B cell (primary cell): Measurements from ENCODE around the gene TMOD1. TPM values are rescaled to one million over a fixed set of nuclear protein-coding genes. Genes with fewer than 3 reads are reported as not detected.

Experiments
- ATAC-seq: fragments of 200-7000 bp; cut with Tn5 transposase; one replicate; pipeline ENCODE4 v1.10.0; 2021; ENCODE audit warnings: low read depth, mild to moderate bottlenecking, moderate number of reproducible peaks, moderate library complexity
- CTCF ChIA-PET: fragments of 350-600 bp; sonication (Branson Sonifier 250); formaldehyde crosslinking; loops from one replicate; lab custom pipeline; 2021; ENCODE audit warnings: antibody characterized with exemption, inconsistent platforms; lab: Charles Lee
- POLR2A ChIA-PET: fragments of 350-600 bp; sonication (Branson Sonifier 250); formaldehyde crosslinking; loops from one replicate; lab custom pipeline; 2021; ENCODE audit warnings: antibody characterized with exemption; lab: Charles Lee
- DNase-seq: peaks from one replicate; pipeline ENCODE4 v3.0.0; 2013
- H2AFZ ChIP-seq: 2 replicates; pipeline ENCODE4 v1.6.1; 2012; ENCODE audit warnings: mild to moderate bottlenecking, low read depth, low read length; ENCODE audit not compliant: insufficient read depth, poor library complexity, severe bottlenecking
- H3K27ac ChIP-seq, 2 donors: 1 replicate in 1 of 2; 2 replicates in 1 of 2; pipeline ENCODE4 v1.5.1; 2012 to 2013; ENCODE audit warnings: low read length in 2 of 2, mild to moderate bottlenecking in 2 of 2, moderate library complexity in 1 of 2
- H3K27me3 ChIP-seq, 4 experiments: fragments of 200-600 bp in 1 of 4; sonication (generic) in 1 of 4; replicated peaks in 1 of 4; 1 replicate in 2 of 4; 2 replicates in 2 of 4; pipeline versions ENCODE4 v1.6.1 to v1.7.0; 2013 to 2016; ENCODE audit warnings: low read length in 3 of 4, mild to moderate bottlenecking in 2 of 4, mixed read lengths in 1 of 4, moderate library complexity in 1 of 4; ENCODE audit not compliant: insufficient read depth in 4 of 4, control insufficient read depth in 3 of 4; ENCODE audit errors: control extremely low read depth in 1 of 4
- H3K36me3 ChIP-seq, 2 experiments: replicated peaks in 1 of 2; 1 replicate in 1 of 2; 2 replicates in 1 of 2; pipeline versions ENCODE4 v1.6.1 to v1.7.1; 2013; ENCODE audit warnings: low read length in 1 of 2; ENCODE audit not compliant: insufficient read depth in 2 of 2, control insufficient read depth in 1 of 2; ENCODE audit errors: control extremely low read depth in 1 of 2, extremely low read depth in 1 of 2
- H3K4me1 ChIP-seq, 2 donors: fragments of 200-600 bp in 1 of 2; sonication (generic) in 1 of 2; 1 replicate in 1 of 2; 2 replicates in 1 of 2; pipeline versions ENCODE4 v1.5.1 to v1.6.1; 2013 to 2017; ENCODE audit warnings: low read length in 2 of 2; ENCODE audit not compliant: control insufficient read depth in 2 of 2, insufficient read depth in 2 of 2
- H3K4me2 ChIP-seq: replicated peaks from 2 replicates; pipeline ENCODE3; 2012; ENCODE audit warnings: mild to moderate bottlenecking, low read depth, low read length; ENCODE audit not compliant: poor library complexity, severe bottlenecking
- H3K4me3 ChIP-seq, 5 experiments: fragments of 200-600 bp in 1 of 5; sonication (generic) in 1 of 5; 1 replicate in 3 of 5; 2 replicates in 2 of 5; pipeline versions ENCODE4 v1.5.1 to v1.7.0; 2011 to 2016; ENCODE audit warnings: low read length in 4 of 5, mild to moderate bottlenecking in 4 of 5, low read depth in 2 of 5, control low read depth in 1 of 5, moderate library complexity in 1 of 5; ENCODE audit not compliant: insufficient read depth in 1 of 5; ENCODE audit errors: control extremely low read depth in 1 of 5, extremely low read depth in 1 of 5
- H3K79me2 ChIP-seq: fragments of 200-600 bp; sonication (generic); one replicate; pipeline ENCODE4 v1.6.0; 2016; ENCODE audit warnings: low read length; ENCODE audit not compliant: control insufficient read depth, insufficient read depth
- H3K9ac ChIP-seq: fragments of 200-600 bp; sonication (generic); 2 replicates; pipeline ENCODE4 v1.6.1; 2017; ENCODE audit warnings: mild to moderate bottlenecking, low read length, moderate library complexity
- H3K9me3 ChIP-seq, 3 donors: one replicate each; pipeline versions ENCODE4 v1.6.1 to v1.7.1; 2013; ENCODE audit warnings: low read length in 2 of 3; ENCODE audit not compliant: control insufficient read depth in 2 of 3, insufficient read depth in 1 of 3; ENCODE audit errors: control extremely low read depth in 1 of 3
- H4K20me1 ChIP-seq: 2 replicates; pipeline ENCODE4 v1.6.0; 2012; ENCODE audit warnings: mild to moderate bottlenecking, low read length; ENCODE audit not compliant: insufficient read depth, control insufficient read depth, poor library complexity, severe bottlenecking
- H3K27ac Mint-ChIP-seq: one replicate; pipeline ENCODE4 v1.8.0; 2021; ENCODE audit warnings: mixed read lengths
- H3K27me3 Mint-ChIP-seq: one replicate; pipeline ENCODE4 v1.8.0; 2021; ENCODE audit warnings: mixed read lengths
- H3K4me1 Mint-ChIP-seq: one replicate; pipeline ENCODE4 v1.8.0; 2021; ENCODE audit warnings: mixed read lengths
- H3K4me3 Mint-ChIP-seq: one replicate; pipeline ENCODE4 v1.8.0; 2021; ENCODE audit warnings: mixed read lengths
- H3K9me3 Mint-ChIP-seq: one replicate; pipeline ENCODE4 v1.8.0; 2022; ENCODE audit warnings: mixed read lengths; ENCODE audit not compliant: insufficient read depth
- EZH2 ChIP-seq: IDR thresholded peaks from 2 replicates; pipeline ENCODE4 v1.6.1; 2012; ENCODE audit warnings: borderline replicate concordance, low read depth, mild to moderate bottlenecking, moderate library complexity, low read length; ENCODE audit not compliant: insufficient read depth, poor library complexity, severe bottlenecking
- WGBS: methylation state at CpG from one replicate; pipeline ENCODE4 v1.1.5; 2013; ENCODE audit warnings: missing lambda C conversion rate; ENCODE audit not compliant: insufficient coverage; 5-methylcytosine and 5-hydroxymethylcytosine counted together
- intact Hi-C: fragments of 100-400 bp; cut with micrococcal nuclease; formaldehyde crosslinking; loops from one replicate; pipeline ENCODE4 v1.10.0; 2022
- polyA plus RNA-seq: library from polyadenylated mRNA; depleted of rRNA; stranded (reverse); fragments of >200 nt; gene quantifications from 2 replicates; pipeline ENCODE4 v1.2.3, GENCODE V29; 2012
- total RNA-seq, 2 donors: library from RNA; stranded (reverse); fragments of 120-200 nt in 1 of 2; gene quantifications; 1 replicate in 1 of 2; 2 replicates in 1 of 2; pipeline versions ENCODE4 v1.2.3 to v1.2.4, GENCODE V29; 2013 to 2022
- TF ChIP-seq, protein P1 (sequence below): fragments of 200-600 bp; IDR thresholded peaks from one replicate; pipeline ENCODE4 v1.8.0; 2022; ENCODE audit warnings: antibody characterized with exemption, mild to moderate bottlenecking

Gene TMOD1
- total and polyA plus RNA-seq, 2 donors (not counting 1 experiment from before 2014, with no cell fraction given) = 0.30 to 2.5 TPM

DNA sequence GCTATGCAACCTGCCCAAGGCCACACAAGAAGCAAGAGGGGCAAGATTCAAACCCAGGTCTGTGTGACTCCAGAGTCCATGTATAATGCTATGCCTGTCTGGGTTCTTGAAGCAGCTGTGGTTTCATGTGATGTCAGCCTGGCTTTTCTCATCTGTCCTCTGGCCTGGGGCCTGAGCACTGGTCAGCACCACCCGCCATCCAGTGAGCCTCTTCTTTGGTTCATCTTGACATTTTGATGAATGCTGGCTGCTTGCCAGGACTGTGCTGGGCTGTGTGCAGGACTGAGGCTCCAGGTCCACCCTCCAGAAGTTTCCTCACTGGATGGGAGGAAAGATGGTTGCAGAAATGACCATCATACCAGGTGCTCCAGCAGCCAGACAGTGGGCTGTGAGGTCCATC lies 70.2 kb downstream of the TMOD1 start:
- WGBS = 100% methylated on average over 1 of the region's 1 CpG

DNA sequence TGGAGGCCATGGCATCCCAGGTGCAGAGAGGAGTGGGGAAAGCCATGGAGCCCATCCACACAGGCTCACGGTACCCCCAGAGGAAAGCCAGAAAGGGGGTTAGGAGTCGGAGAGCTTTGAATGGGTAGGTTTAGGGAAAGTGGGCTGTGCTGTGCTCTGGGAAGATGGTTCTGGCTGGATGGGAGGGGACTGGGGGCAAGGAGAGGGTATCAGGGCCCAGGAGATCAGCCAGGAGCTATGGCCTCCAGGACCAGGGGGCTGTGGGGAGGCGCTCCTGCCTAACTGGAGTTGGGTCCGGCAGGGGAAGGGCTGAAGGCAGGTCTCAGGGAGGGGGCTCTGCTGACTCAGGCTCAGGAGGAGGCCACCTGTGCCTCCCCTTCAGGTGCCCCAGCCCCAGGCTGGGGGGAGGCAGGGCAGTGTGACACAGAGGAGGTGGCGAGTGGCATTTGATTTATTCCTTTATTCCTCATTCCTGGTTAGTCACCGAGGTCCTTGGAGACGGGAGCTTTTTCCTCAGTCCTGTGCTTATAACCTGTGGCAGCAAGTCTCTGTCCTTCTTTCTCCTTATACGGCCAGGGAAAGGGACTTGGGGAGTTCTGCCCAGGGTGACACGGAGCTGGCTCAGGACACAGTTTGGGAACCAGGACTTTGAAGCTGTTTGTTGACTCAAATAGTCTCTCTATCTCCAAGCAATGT lies 70.9 kb downstream of the TMOD1 start:
- DNase-seq = no peak
- no peak overlapping the region for H3K4me3 Mint-ChIP-seq
- Histone ChIP-seq H3K4me1 (peaks cover 0 to 5% of the 10 kb centered on the region in 2 donors), H3K4me3 (no peak overlapping the region), H3K4me2 (no peak overlapping the region), H3K27ac (no peak overlapping the region), H4K20me1 (no peaks in the 10 kb centered on the region), H3K27me3 (peaks cover 0 to 2% (median 0%) of the 10 kb centered on the region in 4 experiments), H3K9me3 (no peaks in the 10 kb centered on the region), H3K9ac (no peak overlapping the region), H3K79me2 (no peaks in the 10 kb centered on the region), H3K36me3 (no peaks in the 10 kb centered on the region), H2AFZ (no peak overlapping the region)
- H3K4me1 Mint-ChIP-seq = peaks cover 17% of the 10 kb centered on the region
- no peak for TF ChIP-seq EZH2
- TF ChIP-seq, protein P1, sequence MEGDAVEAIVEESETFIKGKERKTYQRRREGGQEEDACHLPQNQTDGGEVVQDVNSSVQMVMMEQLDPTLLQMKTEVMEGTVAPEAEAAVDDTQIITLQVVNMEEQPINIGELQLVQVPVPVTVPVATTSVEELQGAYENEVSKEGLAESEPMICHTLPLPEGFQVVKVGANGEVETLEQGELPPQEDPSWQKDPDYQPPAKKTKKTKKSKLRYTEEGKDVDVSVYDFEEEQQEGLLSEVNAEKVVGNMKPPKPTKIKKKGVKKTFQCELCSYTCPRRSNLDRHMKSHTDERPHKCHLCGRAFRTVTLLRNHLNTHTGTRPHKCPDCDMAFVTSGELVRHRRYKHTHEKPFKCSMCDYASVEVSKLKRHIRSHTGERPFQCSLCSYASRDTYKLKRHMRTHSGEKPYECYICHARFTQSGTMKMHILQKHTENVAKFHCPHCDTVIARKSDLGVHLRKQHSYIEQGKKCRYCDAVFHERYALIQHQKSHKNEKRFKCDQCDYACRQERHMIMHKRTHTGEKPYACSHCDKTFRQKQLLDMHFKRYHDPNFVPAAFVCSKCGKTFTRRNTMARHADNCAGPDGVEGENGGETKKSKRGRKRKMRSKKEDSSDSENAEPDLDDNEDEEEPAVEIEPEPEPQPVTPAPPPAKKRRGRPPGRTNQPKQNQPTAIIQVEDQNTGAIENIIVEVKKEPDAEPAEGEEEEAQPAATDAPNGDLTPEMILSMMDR = no peak
- ChIA-PET CTCF (no interaction called here), POLR2A (no interaction called here)
- H3K27ac Mint-ChIP-seq = no peak overlapping the region
- intact Hi-C loops = no loop called here
- no peaks in the 10 kb centered on the region for H3K27me3 Mint-ChIP-seq
- H3K9me3 Mint-ChIP-seq = no peaks in the 10 kb centered on the region
- ATAC-seq = no peak
- WGBS = 86% methylated on average over 8 of the region's 9 CpGs

More for the DNA sequence above, 70.2 kb downstream of the TMOD1 start:
- Histone ChIP-seq H2AFZ (no peak overlapping the region), H3K9ac (no peak overlapping the region), H3K27ac (no peak overlapping the region), H3K27me3 (peaks cover 0 to 2% (median 0%) of the 10 kb centered on the region in 4 experiments), H3K4me1 (peaks cover 0 to 5% of the 10 kb centered on the region in 2 donors), H3K9me3 (no peaks in the 10 kb centered on the region), H3K4me3 (no peak overlapping the region), H3K4me2 (no peak overlapping the region), H4K20me1 (no peaks in the 10 kb centered on the region), H3K36me3 (no peaks in the 10 kb centered on the region), H3K79me2 (no peaks in the 10 kb centered on the region)
- H3K27ac Mint-ChIP-seq = no peak overlapping the region
- intact Hi-C loops = no loop called here
- DNase-seq (no peak), ATAC-seq (no peak)
- CTCF ChIA-PET = no interaction called here
- no peaks in the 10 kb centered on the region for H3K27me3 Mint-ChIP-seq
- H3K4me3 Mint-ChIP-seq = no peak overlapping the region
- peaks cover 17% of the 10 kb centered on the region for H3K4me1 Mint-ChIP-seq
- no peaks in the 10 kb centered on the region for H3K9me3 Mint-ChIP-seq
- no peak for TF ChIP-seq EZH2
- TF ChIP-seq, protein P1 = no peak
- POLR2A ChIA-PET = no interaction called here
